ENCODE data around the gene PLCB1. TPM values are rescaled to one million over a fixed set of nuclear protein-coding genes. Genes with fewer than 3 reads are reported as not detected.

Gene PLCB1
- total and polyA plus RNA-seq, 7 experiments from 2014 or later: 0.56 to 17.6 (median 2.3) TPM

GRCh38 chr20:8228315-8228714, 96.2 kb downstream of the PLCB1 start:
- peaks cover 0 to 5% (median 0%) of the 10 kb centered on the region in 11 donors for H3K9me3 Mint-ChIP-seq
- no peaks in the 10 kb centered on the region for H3K9me3 ChIP-seq (ENCODE audit: control insufficient read depth in 2 of 3, low read length in 3 of 3)
- H3K27me3 Mint-ChIP-seq: peaks cover 0 to 11% (median 10%) of the 10 kb centered on the region in 5 donors
- peaks cover 0 to 7% (median 0%) of the 10 kb centered on the region in 5 donors for H3K36me3 Mint-ChIP-seq
- ChIA-PET CTCF (no interaction called here), POLR2A (no interaction called here)
- H3K27me3 ChIP-seq (ENCODE audit: control insufficient read depth in 2 of 2, insufficient read depth in 2 of 2, low read length in 2 of 2): no peaks in the 10 kb centered on the region
- H3K4me3 ChIP-seq (ENCODE audit: low read length): no peak overlapping the region
- no peak overlapping the region for H3K27ac ChIP-seq (ENCODE audit: low read depth, low read length)
- H3K4me1 Mint-ChIP-seq: peaks cover 0 to 8% (median 0%) of the 10 kb centered on the region in 7 donors
- ATAC-seq (no peak), DNase-seq (no peak)
- intact Hi-C loops (cut with micrococcal nuclease): no loop called here
- H3K27ac Mint-ChIP-seq: no peak overlapping the region
- H3K36me3 ChIP-seq (ENCODE audit: control insufficient read depth in 2 of 3, insufficient read depth in 3 of 3, low read length in 3 of 3): no peaks in the 10 kb centered on the region
- H3K4me1 ChIP-seq (ENCODE audit: control insufficient read depth in 2 of 2, insufficient read depth in 2 of 2, low read length in 2 of 2): no peaks in the 10 kb centered on the region
- no peak overlapping the region for H3K4me3 Mint-ChIP-seq

GRCh38 chr20:8229090-8229489, 97.0 kb downstream of the PLCB1 start:
- no peaks in the 10 kb centered on the region for H3K4me1 ChIP-seq (ENCODE audit: control insufficient read depth in 2 of 2, insufficient read depth in 2 of 2, low read length in 2 of 2)
- Mint-ChIP-seq H3K4me3 (no peak overlapping the region), H3K4me1 (peaks cover 0 to 8% (median 0%) of the 10 kb centered on the region in 7 donors), H3K9me3 (peaks cover 0 to 5% (median 0%) of the 10 kb centered on the region in 11 donors), H3K27me3 (peaks cover 0 to 11% (median 10%) of the 10 kb centered on the region in 5 donors), H3K36me3 (peaks cover 0 to 7% (median 0%) of the 10 kb centered on the region in 5 donors), H3K27ac (no peak overlapping the region)
- H3K27me3 ChIP-seq (ENCODE audit: control insufficient read depth in 2 of 2, insufficient read depth in 2 of 2, low read length in 2 of 2): no peaks in the 10 kb centered on the region
- intact Hi-C loops (cut with micrococcal nuclease): no loop called here
- no peak overlapping the region for H3K27ac ChIP-seq (ENCODE audit: low read depth, low read length)
- ATAC-seq (no peak), DNase-seq (no peak)
- no peaks in the 10 kb centered on the region for H3K9me3 ChIP-seq (ENCODE audit: control insufficient read depth in 2 of 3, low read length in 3 of 3)
- H3K4me3 ChIP-seq (ENCODE audit: low read length): no peak overlapping the region
- ChIA-PET CTCF (no interaction called here), POLR2A (no interaction called here)
- H3K36me3 ChIP-seq (ENCODE audit: control insufficient read depth in 2 of 3, insufficient read depth in 3 of 3, low read length in 3 of 3): no peaks in the 10 kb centered on the region

DNA sequence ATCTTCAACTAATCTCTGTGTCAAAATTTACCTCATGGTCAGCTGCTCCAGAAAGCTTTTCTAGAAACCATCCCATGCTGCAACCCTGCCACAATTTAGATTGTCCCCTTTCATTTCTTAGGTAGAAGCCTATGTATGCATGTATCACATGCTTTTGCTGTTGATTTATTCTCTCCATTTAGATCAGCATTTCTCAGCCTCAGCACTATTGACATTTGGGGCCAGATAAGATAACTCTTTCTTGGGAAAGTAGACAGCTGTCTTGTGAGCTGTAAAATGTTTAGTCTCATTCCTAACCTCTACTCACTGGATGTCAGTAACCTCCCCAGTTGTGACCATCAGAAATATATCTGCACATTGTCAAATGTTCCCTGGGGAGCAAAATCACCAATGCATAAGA, 99.0 kb downstream of the PLCB1 start:
- DNase-seq (no peak), ATAC-seq (no peak)
- H3K27ac ChIP-seq (ENCODE audit: low read depth, low read length): no peak overlapping the region
- CTCF ChIA-PET: no interaction called here
- H3K9me3 Mint-ChIP-seq: no peaks in the 10 kb centered on the region
- no peak overlapping the region for H3K4me3 Mint-ChIP-seq
- no peaks in the 10 kb centered on the region for H3K27me3 ChIP-seq (ENCODE audit: control insufficient read depth in 2 of 2, insufficient read depth in 2 of 2, low read length in 2 of 2)
- no peak overlapping the region for H3K4me3 ChIP-seq (ENCODE audit: low read length)
- POLR2A ChIA-PET: no interaction called here
- intact Hi-C loops (cut with micrococcal nuclease): no loop called here
- H3K36me3 ChIP-seq (ENCODE audit: control insufficient read depth in 2 of 3, insufficient read depth in 3 of 3, low read length in 3 of 3): no peaks in the 10 kb centered on the region
- H3K4me1 Mint-ChIP-seq: peaks cover 0 to 8% (median 0%) of the 10 kb centered on the region in 7 donors
- H3K9me3 ChIP-seq (ENCODE audit: control insufficient read depth in 2 of 3, low read length in 3 of 3): no peaks in the 10 kb centered on the region
- H3K27me3 Mint-ChIP-seq: peaks cover 0 to 10% (median 8%) of the 10 kb centered on the region in 5 donors
- H3K36me3 Mint-ChIP-seq: peaks cover 0 to 3% (median 0%) of the 10 kb centered on the region in 5 donors
- H3K27ac Mint-ChIP-seq: no peak overlapping the region
- H3K4me1 ChIP-seq (ENCODE audit: control insufficient read depth in 2 of 2, insufficient read depth in 2 of 2, low read length in 2 of 2): no peaks in the 10 kb centered on the region

- no peak overlapping the region for H3K4me3 ChIP-seq (ENCODE audit: low read length)
- no peaks in the 10 kb centered on the region for H3K9me3 ChIP-seq (ENCODE audit: control insufficient read depth in 2 of 3, low read length in 3 of 3)
- H3K36me3 ChIP-seq (ENCODE audit: control insufficient read depth in 2 of 3, insufficient read depth in 3 of 3, low read length in 3 of 3): no peaks in the 10 kb centered on the region
- H3K27ac ChIP-seq (ENCODE audit: low read depth, low read length): no peak overlapping the region
- Mint-ChIP-seq H3K36me3 (peaks cover 0 to 3% (median 0%) of the 10 kb centered on the region in 5 donors), H3K27ac (no peak overlapping the region), H3K4me3 (no peak overlapping the region), H3K27me3 (peaks cover 0 to 7% (median 4%) of the 10 kb centered on the region in 5 donors), H3K9me3 (no peaks in the 10 kb centered on the region), H3K4me1 (peaks cover 0 to 4% (median 0%) of the 10 kb centered on the region in 7 donors)
- H3K4me1 ChIP-seq (ENCODE audit: control insufficient read depth in 2 of 2, insufficient read depth in 2 of 2, low read length in 2 of 2): no peaks in the 10 kb centered on the region
- ATAC-seq: no peak
- CTCF ChIA-PET: interaction anchor here (0.9 kb wide), 1 partner anchor 156 kb away, joined by 3 read pairs; no protein-coding TSS in a partner anchor
- POLR2A ChIA-PET: no interaction called here
- no peak for DNase-seq
- intact Hi-C loops (cut with micrococcal nuclease): no loop called here
- no peaks in the 10 kb centered on the region for H3K27me3 ChIP-seq (ENCODE audit: control insufficient read depth in 2 of 2, insufficient read depth in 2 of 2, low read length in 2 of 2)
Measured at GRCh38 chr20:8232332-8232731, 100.3 kb downstream of the PLCB1 start.

GRCh38 chr20:8234580-8234979, 102.5 kb downstream of the PLCB1 start:
- Histone ChIP-seq H3K9me3 (ENCODE audit: control insufficient read depth in 2 of 3, low read length in 3 of 3) (no peaks in the 10 kb centered on the region), H3K27ac (ENCODE audit: low read depth, low read length) (no peak overlapping the region), H3K4me3 (ENCODE audit: low read length) (no peak overlapping the region), H3K36me3 (ENCODE audit: control insufficient read depth in 2 of 3, insufficient read depth in 3 of 3, low read length in 3 of 3) (no peaks in the 10 kb centered on the region), H3K4me1 (ENCODE audit: control insufficient read depth in 2 of 2, insufficient read depth in 2 of 2, low read length in 2 of 2) (no peaks in the 10 kb centered on the region), H3K27me3 (ENCODE audit: control insufficient read depth in 2 of 2, insufficient read depth in 2 of 2, low read length in 2 of 2) (no peaks in the 10 kb centered on the region)
- POLR2A ChIA-PET: no interaction called here
- ATAC-seq (no peak), DNase-seq (no peak)
- intact Hi-C loops (cut with micrococcal nuclease): no loop called here
- CTCF ChIA-PET: no interaction called here
- H3K4me3 Mint-ChIP-seq: no peak overlapping the region
- no peak overlapping the region for H3K27ac Mint-ChIP-seq
- peaks cover 0 to 7% (median 4%) of the 10 kb centered on the region in 5 donors for H3K27me3 Mint-ChIP-seq
- H3K36me3 Mint-ChIP-seq: no peaks in the 10 kb centered on the region
- H3K4me1 Mint-ChIP-seq: peaks cover 0 to 6% (median 0%) of the 10 kb centered on the region in 7 donors
- no peaks in the 10 kb centered on the region for H3K9me3 Mint-ChIP-seq

GRCh38 chr20:8242066-8242465, 110.0 kb downstream of the PLCB1 start:
- Histone ChIP-seq H3K9me3 (ENCODE audit: control insufficient read depth in 2 of 3, low read length in 3 of 3) (no peaks in the 10 kb centered on the region), H3K4me1 (ENCODE audit: control insufficient read depth in 2 of 2, insufficient read depth in 2 of 2, low read length in 2 of 2) (no peaks in the 10 kb centered on the region), H3K36me3 (ENCODE audit: control insufficient read depth in 2 of 3, insufficient read depth in 3 of 3, low read length in 3 of 3) (no peaks in the 10 kb centered on the region), H3K27ac (ENCODE audit: low read depth, low read length) (no peak overlapping the region), H3K4me3 (ENCODE audit: low read length) (no peak overlapping the region), H3K27me3 (ENCODE audit: control insufficient read depth in 2 of 2, insufficient read depth in 2 of 2, low read length in 2 of 2) (no peaks in the 10 kb centered on the region)
- DNase-seq (no peak), ATAC-seq (no peak)
- ChIA-PET POLR2A (no interaction called here), CTCF (no interaction called here)
- Mint-ChIP-seq H3K27ac (no peak overlapping the region), H3K9me3 (peaks cover 0 to 2% (median 0%) of the 10 kb centered on the region in 11 donors), H3K4me3 (no peak overlapping the region), H3K36me3 (no peaks in the 10 kb centered on the region), H3K4me1 (peaks cover 0 to 6% (median 0%) of the 10 kb centered on the region in 7 donors), H3K27me3 (peaks cover 0 to 7% (median 0%) of the 10 kb centered on the region in 5 donors)
- intact Hi-C loops (cut with micrococcal nuclease): no loop called here
